H1 (cell line): ENCODE data around the gene MSH4. TPM values are rescaled to one million over a fixed set of nuclear protein-coding genes. Genes with fewer than 3 reads are reported as not detected.

Experiments used
- CTCF ChIA-PET: fragments of 300-600 bp; sonication (Branson Sonifier 250); formaldehyde crosslinking; loops from one replicate; lab custom pipeline; 2021; ENCODE audit not compliant: partially characterized antibody; lab: Charles Lee
- POLR2A ChIA-PET: fragments of 300-600 bp; sonication (Branson Sonifier 250); formaldehyde crosslinking; loops from one replicate; lab custom pipeline; 2021; ENCODE audit warnings: inconsistent platforms; ENCODE audit not compliant: partially characterized antibody; lab: Charles Lee
- DNase-seq, 2 experiments: peaks; one replicate each; pipeline versions ENCODE4 v3.0.0 to v3.0.0-alpha.2; 2010 to 2022; ENCODE audit warnings: low spot score in 2 of 2, low read depth in 1 of 2, mixed read lengths in 1 of 2
- FAIRE-seq: peaks from 2 replicates; lab custom pipeline; 2011; peaks lifted over from hg19 to GRCh38; lab: Jason Lieb, UNC
- H2AFZ ChIP-seq: 2 replicates; pipeline ENCODE4 v1.8.1; 2012; ENCODE audit warnings: low read length, inconsistent platforms
- H2AK5ac ChIP-seq: 2 replicates; pipeline ENCODE4 v1.6.1; 2013; ENCODE audit warnings: low read depth, low read length
- H2BK120ac ChIP-seq: replicated peaks from 2 replicates; pipeline ENCODE3; 2013; ENCODE audit warnings: low read depth, low read length, inconsistent platforms
- H2BK12ac ChIP-seq: 2 replicates; pipeline ENCODE4 v1.6.1; 2013; ENCODE audit warnings: low read depth, low read length
- H2BK15ac ChIP-seq: 2 replicates; pipeline ENCODE4 v1.6.1; 2013; ENCODE audit warnings: low read length
- H2BK20ac ChIP-seq: 2 replicates; pipeline ENCODE4 v1.6.1; 2013; ENCODE audit warnings: low read length
- H2BK5ac ChIP-seq: 2 replicates; pipeline ENCODE4 v1.6.1; 2013; ENCODE audit warnings: low read depth, low read length
- H3K14ac ChIP-seq: 2 replicates; pipeline ENCODE4 v1.6.1; 2013; ENCODE audit warnings: inconsistent platforms; ENCODE audit not compliant: insufficient read length
- H3K18ac ChIP-seq: 2 replicates; pipeline ENCODE4 v1.6.1; 2013; ENCODE audit warnings: low read length; ENCODE audit errors: extremely low read depth
- H3K23ac ChIP-seq: 2 replicates; pipeline ENCODE4 v1.6.1; 2013; ENCODE audit warnings: inconsistent platforms; ENCODE audit not compliant: insufficient read length
- H3K23me2 ChIP-seq: 2 replicates; pipeline ENCODE4 v1.6.1; 2013; ENCODE audit warnings: low read depth, low read length
- H3K27ac ChIP-seq: 2 replicates; pipeline ENCODE4 v1.6.1; 2011; ENCODE audit warnings: low read depth, low read length, inconsistent platforms
- H3K27me3 ChIP-seq, 4 experiments: replicated peaks in 1 of 4; 1 replicate in 1 of 4; 2 replicates in 3 of 4; pipeline versions ENCODE4 v1.6.1 to v1.8.1; 2011 to 2013; ENCODE audit warnings: low read length in 3 of 4, mild to moderate bottlenecking in 3 of 4, inconsistent platforms in 2 of 4, mixed read lengths in 2 of 4, moderate library complexity in 1 of 4; ENCODE audit not compliant: control insufficient read depth in 3 of 4, insufficient read depth in 3 of 4; ENCODE audit errors: extremely low read depth in 1 of 4
- H3K36me3 ChIP-seq, 4 experiments: 2 replicates each; pipeline versions ENCODE4 v1.6.1 to v1.8.1; 2011 to 2013; ENCODE audit warnings: mild to moderate bottlenecking in 4 of 4, low read length in 3 of 4, moderate library complexity in 2 of 4, control low read depth in 1 of 4, inconsistent platforms in 1 of 4; ENCODE audit not compliant: insufficient read depth in 4 of 4, control insufficient read depth in 2 of 4
- H3K4ac ChIP-seq: replicated peaks from 2 replicates; pipeline ENCODE3; 2013; ENCODE audit warnings: low read length, low read depth, mixed read lengths, inconsistent platforms; ENCODE audit not compliant: insufficient read length
- H3K4me1 ChIP-seq, 4 experiments: replicated peaks in 1 of 4; 1 replicate in 1 of 4; 2 replicates in 3 of 4; pipeline versions ENCODE4 v1.6.1 to v1.8.1; 2011 to 2013; ENCODE audit warnings: low read length in 3 of 4, inconsistent platforms in 2 of 4, mixed read lengths in 1 of 4; ENCODE audit not compliant: insufficient read depth in 4 of 4, control insufficient read depth in 3 of 4
- H3K4me2 ChIP-seq, 2 experiments: 2 replicates each; pipeline versions ENCODE4 v1.6.1 to v1.8.1; 2011 to 2013; ENCODE audit warnings: low read depth in 2 of 2, low read length in 2 of 2, control low read depth in 1 of 2, inconsistent platforms in 1 of 2, mild to moderate bottlenecking in 1 of 2; ENCODE audit not compliant: insufficient read depth in 1 of 2
- H3K4me3 ChIP-seq, 4 experiments: fragments of 200-600, 300-600 bp in 1 of 4; sonication (generic), shearing (Covaris generic), sonication (Bioruptor Twin) in 1 of 4; 2 replicates each; pipeline versions ENCODE4 v1.5.1 to v1.8.1; 2011 to 2016; ENCODE audit warnings: low read length in 4 of 4, low read depth in 3 of 4, control low read depth in 2 of 4, inconsistent platforms in 2 of 4, mild to moderate bottlenecking in 2 of 4, mixed read lengths in 1 of 4, moderate library complexity in 1 of 4; ENCODE audit not compliant: insufficient read depth in 2 of 4; ENCODE audit errors: extremely low read depth in 1 of 4
- H3K56ac ChIP-seq: replicated peaks from 2 replicates; pipeline ENCODE3; 2013; ENCODE audit warnings: low read depth, mild to moderate bottlenecking, mixed read lengths, low read length, inconsistent platforms; ENCODE audit not compliant: insufficient read length
- H3K79me1 ChIP-seq: 2 replicates; pipeline ENCODE4 v1.6.1; 2013; ENCODE audit warnings: low read depth, low read length, control low read depth
- H3K79me2 ChIP-seq, 2 experiments: 2 replicates each; pipeline versions ENCODE4 v1.6.1 to v1.8.1; 2012 to 2013; ENCODE audit warnings: low read length in 2 of 2, mild to moderate bottlenecking in 2 of 2, inconsistent platforms in 1 of 2; ENCODE audit not compliant: insufficient read depth in 2 of 2, control insufficient read depth in 1 of 2
- H3K9ac ChIP-seq, 4 experiments: replicated peaks in 1 of 4; 1 replicate in 1 of 4; 2 replicates in 3 of 4; pipeline versions ENCODE4 v1.6.1 to v1.8.1; 2011 to 2013; ENCODE audit warnings: low read depth in 3 of 4, low read length in 3 of 4, control low read depth in 2 of 4, mild to moderate bottlenecking in 2 of 4, moderate library complexity in 2 of 4, inconsistent platforms in 1 of 4; ENCODE audit errors: extremely low read depth in 1 of 4
- H3K9me3 ChIP-seq, 2 experiments: 2 replicates each; pipeline versions ENCODE4 v1.6.1 to v1.8.1; 2012 to 2013; ENCODE audit warnings: mild to moderate bottlenecking in 2 of 2, moderate library complexity in 2 of 2, control low read depth in 1 of 2, inconsistent platforms in 1 of 2, low read depth in 1 of 2, low read length in 1 of 2, mixed read lengths in 1 of 2; ENCODE audit not compliant: insufficient read depth in 2 of 2
- H4K20me1 ChIP-seq, 2 experiments: replicated peaks in 1 of 2; 2 replicates each; pipeline versions ENCODE3 to v1.8.1; 2011 to 2013; ENCODE audit warnings: inconsistent platforms in 2 of 2, low read length in 2 of 2, mild to moderate bottlenecking in 1 of 2; ENCODE audit not compliant: insufficient read depth in 2 of 2, control insufficient read depth in 1 of 2
- H4K5ac ChIP-seq: 2 replicates; pipeline ENCODE4 v1.6.1; 2013; ENCODE audit warnings: low read length, low read depth, mixed read lengths, inconsistent platforms; ENCODE audit not compliant: insufficient read length
- H4K8ac ChIP-seq: 2 replicates; pipeline ENCODE4 v1.8.0; 2013; ENCODE audit warnings: mild to moderate bottlenecking, moderate library complexity, low read length, inconsistent platforms; ENCODE audit not compliant: insufficient read depth; ENCODE audit errors: extremely low read depth
- H4K91ac ChIP-seq: replicated peaks from 2 replicates; pipeline ENCODE3; 2013; ENCODE audit warnings: low read length, mixed read lengths, inconsistent platforms; ENCODE audit not compliant: insufficient read length
- ASH2L ChIP-seq: fragments of 200-600, 300-600 bp; sonication (generic); IDR thresholded peaks from one replicate; pipeline ENCODE4 v1.7.1; 2017; ENCODE audit warnings: low read length
- CBX5 ChIP-seq: fragments of 300-800, 300-1000 bp; sonication (generic); IDR thresholded peaks from 2 replicates; pipeline ENCODE4 v1.7.1; 2016; ENCODE audit warnings: antibody characterized with exemption, low read length, low read depth
- FOSL1 ChIP-seq: IDR thresholded peaks from 2 replicates; pipeline ENCODE4 v1.6.1; 2011; ENCODE audit warnings: mild to moderate bottlenecking, low read depth, low read length, moderate library complexity; ENCODE audit not compliant: insufficient read depth
- GTF2F1 ChIP-seq: IDR thresholded peaks from 2 replicates; pipeline ENCODE4 v1.6.1; 2012; ENCODE audit warnings: low read depth, low read length, improper control_type of control experiment, borderline replicate concordance
- NRF1 ChIP-seq: IDR thresholded peaks from 2 replicates; pipeline ENCODE4 v1.6.1; 2011; ENCODE audit warnings: mild to moderate bottlenecking, low read depth, low read length, improper control_type of control experiment
- POLR2A ChIP-seq, 2 experiments: IDR thresholded peaks; 1 replicate in 1 of 2; 2 replicates in 1 of 2; pipeline ENCODE4 v1.6.1; 2011; ENCODE audit warnings: low read depth in 2 of 2, low read length in 2 of 2, mild to moderate bottlenecking in 2 of 2; ENCODE audit errors: control extremely low read depth in 1 of 2
- RBBP5 ChIP-seq: IDR thresholded peaks from 2 replicates; pipeline ENCODE4 v1.7.1; 2012; ENCODE audit warnings: low read depth, mild to moderate bottlenecking, inconsistent platforms, low read length, moderate library complexity, borderline replicate concordance
- WGBS, 2 experiments: shearing (Covaris generic) in 1 of 2; methylation state at CpG; one replicate each; pipeline versions ENCODE4 v1.1.6 to v1.1.7; 2013 to 2015; ENCODE audit warnings: low lambda C conversion rate in 2 of 2, mixed read lengths in 2 of 2, inconsistent platforms in 1 of 2, low coverage in 1 of 2, missing lambda C conversion rate in 1 of 2; ENCODE audit not compliant: insufficient replicate concordance in 2 of 2, insufficient coverage in 1 of 2, insufficient read length in 1 of 2; ENCODE audit errors: extremely low coverage in 1 of 2, missing lambda C conversion rate in 1 of 2; 5-methylcytosine and 5-hydroxymethylcytosine counted together
- polyA plus RNA-seq, 7 experiments: library from polyadenylated mRNA; depleted of rRNA in 3 of 7; stranded (reverse) in 5 of 7; unstranded in 2 of 7; fragments of >200 nt in 5 of 7; fragments of 200-250 nt in 2 of 7; gene quantifications; 1 replicate in 5 of 7; 2 replicates in 1 of 7; 4 replicates in 1 of 7; pipeline versions ENCODE4 v1.2.1 to v1.2.3, GENCODE V29; 2011 to 2013; ENCODE audit warnings: missing spikeins in 2 of 7, mixed read lengths in 2 of 7
- total RNA-seq: library from RNA; stranded (reverse); fragmentation: NEBNext Ultra II Directional; extraction: Animal tissue kit (Norgen Biotek cat#: 25700); gene quantifications from 2 replicates; pipeline ENCODE4 v1.2.1, GENCODE V29; 2021
- TF ChIP-seq, protein P1 (sequence below): IDR thresholded peaks from 2 replicates; pipeline ENCODE4 v1.6.1; 2011; ENCODE audit warnings: low read length, improper control_type of control experiment

Gene MSH4
- total and polyA plus RNA-seq, 2 of the 8 experiments (the other 6 are each of a cell fraction or from before 2014, with no cell fraction given) = 0.03 to 0.22 TPM

DNA sequence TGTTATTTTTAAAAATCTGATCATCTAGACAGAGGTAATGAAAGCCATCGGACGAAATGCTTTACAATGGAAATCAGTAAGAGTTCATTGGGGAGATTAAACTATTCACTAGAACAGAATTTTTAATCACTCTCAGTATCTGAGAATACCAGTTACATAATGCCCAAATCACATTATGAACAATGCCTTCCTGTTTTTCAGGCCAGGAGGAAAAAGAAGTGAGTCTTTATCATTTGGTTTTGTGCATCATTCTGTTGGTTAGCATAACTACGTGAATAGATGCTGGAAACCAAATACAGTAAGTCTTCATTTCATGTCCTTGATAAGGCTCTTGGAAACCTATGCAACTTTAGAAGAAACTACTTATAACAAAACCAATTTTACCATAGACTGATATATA is 153.5 kb downstream of the MSH4 start:
- Histone ChIP-seq H2AFZ (no peak overlapping the region), H2BK12ac (no peak overlapping the region), H3K79me1 (no peaks in the 10 kb centered on the region), H3K27ac (no peak overlapping the region), H3K36me3 (no peaks in the 10 kb centered on the region), H3K23me2 (no peaks in the 10 kb centered on the region), H3K14ac (no peak overlapping the region), H2BK5ac (no peak overlapping the region), H3K79me2 (no peaks in the 10 kb centered on the region), H2BK15ac (no peak overlapping the region), H4K8ac (no peak overlapping the region), H2BK20ac (no peak overlapping the region), H3K18ac (no peak overlapping the region; the same call in 1 of the 2 replicates), H4K91ac (no peak overlapping the region), H3K4ac (no peak overlapping the region), H4K20me1 (no peaks in the 10 kb centered on the region), H3K27me3 (no peaks in the 10 kb centered on the region), H3K4me2 (no peak overlapping the region), H2BK120ac (no peak overlapping the region), H3K9me3 (no peaks in the 10 kb centered on the region), H3K4me1 (no peaks in the 10 kb centered on the region; a peak in 2 of 7 replicates), H3K9ac (no peak overlapping the region), H2AK5ac (no peak overlapping the region), H4K5ac (no peak overlapping the region), H3K23ac (no peak overlapping the region), H3K56ac (no peak overlapping the region), H3K4me3 (no peak overlapping the region)
- WGBS, 2 experiments = 89% methylated on average over 3 of the region's 3 CpGs; no CpG with 5 or more reads in 1 of the 2 experiments
- no peak for DNase-seq
- ChIA-PET POLR2A (no interaction called here), CTCF (no interaction called here)
- no peak for FAIRE-seq
- TF ChIP-seq, protein P1, sequence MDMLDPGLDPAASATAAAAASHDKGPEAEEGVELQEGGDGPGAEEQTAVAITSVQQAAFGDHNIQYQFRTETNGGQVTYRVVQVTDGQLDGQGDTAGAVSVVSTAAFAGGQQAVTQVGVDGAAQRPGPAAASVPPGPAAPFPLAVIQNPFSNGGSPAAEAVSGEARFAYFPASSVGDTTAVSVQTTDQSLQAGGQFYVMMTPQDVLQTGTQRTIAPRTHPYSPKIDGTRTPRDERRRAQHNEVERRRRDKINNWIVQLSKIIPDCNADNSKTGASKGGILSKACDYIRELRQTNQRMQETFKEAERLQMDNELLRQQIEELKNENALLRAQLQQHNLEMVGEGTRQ = no peak
- TF ChIP-seq GTF2F1 = no peak
- no peak for TF ChIP-seq ASH2L
- TF ChIP-seq POLR2A (IDR thresholded peaks at IDR 0.05; ENCODE audit: control extremely low read depth in 1 of 2, low read depth in 2 of 2, low read length in 2 of 2) = no peak
- TF ChIP-seq CBX5 = no peak
- no peak for TF ChIP-seq NRF1
- no peak for TF ChIP-seq FOSL1
- no peak for TF ChIP-seq RBBP5
